ENCODE data around the gene COL12A1. TPM values are rescaled to one million over a fixed set of nuclear protein-coding genes. Genes with fewer than 3 reads are reported as not detected.
"Not testable (repeated sequence)": the region's sequence is repeated elsewhere in the genome, so short reads cannot be mapped to it uniquely, and the experiment has no call there.

COL12A1 gene
- total RNA-seq, 3 donors from 2014 or later (not counting 1 experiment from before 2014, with no cell fraction given): 0.25 TPM; not detected in 2

DNA sequence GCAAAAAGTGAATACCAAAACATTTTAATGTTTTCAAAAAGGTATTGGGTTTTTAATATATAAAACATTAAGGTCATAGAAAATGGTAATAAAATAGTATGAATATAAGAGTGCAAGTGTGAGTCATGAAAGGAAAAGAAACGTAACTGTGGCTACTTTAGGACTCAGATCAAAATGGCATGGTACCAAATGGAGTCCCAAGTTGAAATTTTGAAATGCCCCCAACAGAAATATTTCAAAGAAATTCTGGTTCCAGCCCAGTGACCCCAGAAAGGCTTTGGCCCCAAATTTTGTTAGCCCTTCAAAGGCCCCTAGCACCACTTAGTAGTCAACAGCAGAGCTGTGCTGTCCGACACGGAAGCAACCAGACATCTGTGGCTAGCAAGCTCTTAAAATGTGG lies 6.0 kb downstream of the COL12A1 start:
- Mint-ChIP-seq H3K9me3 (no peaks in the 10 kb centered on the region), H3K36me3 (no peaks in the 10 kb centered on the region), H3K4me3 (no peak overlapping the region), H3K4me1 (peaks cover 0 to 14% of the 10 kb centered on the region in 2 donors), H3K27me3 (ENCODE audit: low read depth in 2 of 2) (peaks cover 33 to 42% of the 10 kb centered on the region in 2 donors), H3K27ac (no peak overlapping the region)
- ATAC-seq (no peak), DNase-seq (no peak)
- Histone ChIP-seq H3K4me3 (ENCODE audit: low read length) (no peak overlapping the region), H3K4me1 (ENCODE audit: control insufficient read depth, insufficient read depth, low read length) (peaks cover 8% of the 10 kb centered on the region), H3K9me3 (ENCODE audit: control insufficient read depth, insufficient read depth, low read length) (no peaks in the 10 kb centered on the region), H3K36me3 (ENCODE audit: control insufficient read depth, insufficient read depth, low read length) (no peaks in the 10 kb centered on the region), H3K27me3 (ENCODE audit: control insufficient read depth, insufficient read depth, low read length) (peaks cover 25% of the 10 kb centered on the region), H3K27ac (ENCODE audit: low read length) (no peak overlapping the region)
- TF ChIP-seq CTCF (IDR thresholded peaks at IDR 0.05): no peak
- 91% methylated on average over 3 of the region's 3 CpGs for WGBS (ENCODE audit: insufficient coverage)
- intact Hi-C loops (cut with micrococcal nuclease): no loop called here

- Mint-ChIP-seq H3K27ac (no peak overlapping the region), H3K36me3 (no peaks in the 10 kb centered on the region), H3K4me1 (no peaks in the 10 kb centered on the region), H3K27me3 (ENCODE audit: low read depth in 2 of 2) (peaks cover 5 to 6% of the 10 kb centered on the region in 2 donors), H3K4me3 (no peak overlapping the region), H3K9me3 (no peaks in the 10 kb centered on the region)
- Histone ChIP-seq H3K27ac (ENCODE audit: low read length) (no peak overlapping the region), H3K4me1 (ENCODE audit: control insufficient read depth, insufficient read depth, low read length) (no peaks in the 10 kb centered on the region), H3K4me3 (ENCODE audit: low read length) (no peak overlapping the region), H3K9me3 (ENCODE audit: control insufficient read depth, insufficient read depth, low read length) (no peaks in the 10 kb centered on the region), H3K27me3 (ENCODE audit: control insufficient read depth, insufficient read depth, low read length) (peaks cover 6% of the 10 kb centered on the region), H3K36me3 (ENCODE audit: control insufficient read depth, insufficient read depth, low read length) (no peaks in the 10 kb centered on the region)
- WGBS (ENCODE audit: insufficient coverage): 100% methylated on average over 1 of the region's 2 CpGs
- DNase-seq: no peak
- intact Hi-C loops (cut with micrococcal nuclease): no loop called here
- ATAC-seq: no peak
- TF ChIP-seq CTCF (IDR thresholded peaks at IDR 0.05): no peak
Observed at GRCh38 chr6:75196081-75196687, 9.7 kb downstream of the COL12A1 start.

GRCh38 chr6:75188221-75188925 lies 17.5 kb downstream of the COL12A1 start:
- DNase-seq: no peak
- Histone ChIP-seq H3K27me3 (ENCODE audit: control insufficient read depth, insufficient read depth, low read length) (no peaks in the 10 kb centered on the region), H3K4me3 (ENCODE audit: low read length) (no peak overlapping the region), H3K27ac (ENCODE audit: low read length) (no peak overlapping the region), H3K36me3 (ENCODE audit: control insufficient read depth, insufficient read depth, low read length) (no peaks in the 10 kb centered on the region), H3K9me3 (ENCODE audit: control insufficient read depth, insufficient read depth, low read length) (no peaks in the 10 kb centered on the region), H3K4me1 (ENCODE audit: control insufficient read depth, insufficient read depth, low read length) (no peaks in the 10 kb centered on the region)
- peaks cover 2 to 6% of the 10 kb centered on the region in 2 donors for H3K27me3 Mint-ChIP-seq (ENCODE audit: low read depth in 2 of 2)
- 87% methylated on average over 2 of the region's 3 CpGs for WGBS (ENCODE audit: insufficient coverage)
- intact Hi-C loops (cut with micrococcal nuclease): no loop called here
- no peaks in the 10 kb centered on the region for H3K36me3 Mint-ChIP-seq
- ATAC-seq: no peak
- H3K4me1 Mint-ChIP-seq: no peaks in the 10 kb centered on the region
- H3K4me3 Mint-ChIP-seq: no peak overlapping the region
- no peak overlapping the region for H3K27ac Mint-ChIP-seq
- peaks cover 0 to 3% of the 10 kb centered on the region in 2 donors for H3K9me3 Mint-ChIP-seq
- no peak for TF ChIP-seq CTCF (IDR thresholded peaks at IDR 0.05)

GRCh38 chr6:75186581-75186980 lies 19.3 kb downstream of the COL12A1 start:
- H3K27ac Mint-ChIP-seq; H3K4me3 ChIP-seq (ENCODE audit: low read length); intact Hi-C loops (cut with micrococcal nuclease); H3K27ac ChIP-seq (ENCODE audit: low read length); H3K4me1 ChIP-seq (ENCODE audit: control insufficient read depth, insufficient read depth, low read length); H3K36me3 ChIP-seq (ENCODE audit: control insufficient read depth, insufficient read depth, low read length); DNase-seq; H3K27me3 ChIP-seq (ENCODE audit: control insufficient read depth, insufficient read depth, low read length); H3K9me3 Mint-ChIP-seq; H3K4me3 Mint-ChIP-seq; H3K4me1 Mint-ChIP-seq; H3K9me3 ChIP-seq (ENCODE audit: control insufficient read depth, insufficient read depth, low read length); H3K27me3 Mint-ChIP-seq (ENCODE audit: low read depth in 2 of 2); H3K36me3 Mint-ChIP-seq; ATAC-seq: not testable (repeated sequence)
- WGBS (ENCODE audit: insufficient coverage): 100% methylated on average over 1 of the region's 2 CpGs
